NAMALWA (cell line): ENCODE results near the gene RHNO1.
A peak's percentile ranks its signal among the peaks of the same experiment; 100 is the strongest.
"Not testable (repeated sequence)": the region's sequence is repeated elsewhere in the genome, so short reads cannot be mapped to it uniquely, and the experiment has no call there.

ENCODE experiments used
- DNase-seq: peaks from one replicate; pipeline ENCODE4 v3.0.0-alpha.2; 2015; ENCODE audit warnings: low spot score

RHNO1 gene

DNA sequence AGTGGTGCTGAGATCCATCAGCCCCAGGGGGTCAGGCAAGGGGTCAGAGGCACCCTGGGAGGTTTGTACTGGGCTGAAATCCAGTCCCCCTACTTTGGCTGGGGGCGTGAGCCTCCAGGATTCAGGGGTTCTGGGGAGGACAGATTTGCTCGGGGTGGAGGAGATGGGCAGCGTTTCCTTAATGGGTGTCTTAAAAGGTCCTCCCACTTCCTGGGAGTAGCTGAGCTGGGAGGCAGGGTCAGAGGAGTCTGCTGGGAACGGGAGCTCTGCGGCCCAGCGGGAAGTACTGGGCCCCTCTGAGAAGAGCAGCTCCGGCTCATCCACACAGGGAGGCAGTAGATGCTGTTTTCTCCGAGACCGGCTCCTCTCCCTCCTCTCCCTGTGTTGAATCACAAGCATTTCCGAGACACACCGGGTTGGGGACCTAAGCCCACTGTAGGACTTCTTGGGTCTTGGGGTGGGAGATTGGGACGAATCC is 18.0 kb upstream of the RHNO1 start:
- DNase-seq = no peak

DNA sequence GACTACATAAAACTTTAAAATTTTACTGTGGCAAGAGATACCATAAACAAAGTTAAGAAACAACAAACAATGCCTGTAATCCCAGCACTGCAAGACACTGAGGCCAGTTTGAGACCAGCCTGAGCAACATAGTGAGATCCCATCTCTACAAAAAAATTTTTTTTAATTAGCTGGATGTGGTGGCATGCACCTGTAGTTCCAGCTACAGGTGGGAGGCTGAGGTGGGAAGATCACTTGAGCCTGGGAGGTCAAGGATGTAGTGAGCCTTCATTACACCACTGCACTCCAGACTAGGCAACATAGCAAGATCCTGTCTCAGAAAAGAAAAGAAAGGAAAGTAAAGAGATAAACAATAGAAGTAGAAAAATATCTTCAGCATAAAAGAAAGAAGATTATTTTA is 16.9 kb upstream of the RHNO1 start:
- no peak for DNase-seq

DNA sequence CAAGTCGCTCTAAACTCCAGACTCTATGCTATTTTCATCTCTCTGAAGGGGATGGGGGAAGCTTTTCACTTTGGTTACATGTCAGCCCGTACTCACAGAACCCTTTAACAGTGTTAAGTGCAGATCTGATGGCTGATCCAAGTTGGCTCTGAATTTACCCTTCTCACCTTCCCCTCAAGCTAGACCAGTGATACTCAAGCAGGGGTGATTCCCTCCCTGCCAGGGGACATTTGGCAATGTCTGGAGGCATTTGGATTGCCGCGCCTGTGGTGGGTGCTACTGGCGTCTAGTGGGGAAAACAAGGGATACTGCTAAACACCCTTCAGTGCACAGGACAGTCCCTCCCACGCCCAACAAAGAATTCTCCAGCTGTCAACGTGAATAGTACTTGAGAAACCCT is 14.1 kb upstream of the RHNO1 start:
- DNase-seq = no peak

DNA sequence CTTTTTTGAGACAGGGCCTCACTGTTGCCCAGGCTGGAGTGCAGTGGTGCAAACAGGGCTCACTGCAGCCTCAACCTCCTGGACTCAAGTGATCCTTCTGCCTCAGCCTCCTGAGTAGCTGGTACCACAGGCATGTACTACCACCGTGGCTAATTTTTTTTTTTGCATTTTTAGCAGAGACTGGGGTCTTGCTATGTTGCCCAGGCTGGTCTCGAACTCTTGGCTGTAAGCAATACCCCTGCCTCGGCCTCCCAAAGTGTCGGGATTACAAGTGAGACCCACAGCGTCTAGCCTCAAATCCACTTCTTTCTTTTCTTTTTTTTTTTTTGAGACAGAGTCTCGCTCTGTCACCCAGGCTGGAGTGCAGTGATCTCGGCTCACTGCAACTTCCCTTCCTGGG is 13.6 kb upstream of the RHNO1 start:
- DNase-seq = not testable (repeated sequence)

DNA sequence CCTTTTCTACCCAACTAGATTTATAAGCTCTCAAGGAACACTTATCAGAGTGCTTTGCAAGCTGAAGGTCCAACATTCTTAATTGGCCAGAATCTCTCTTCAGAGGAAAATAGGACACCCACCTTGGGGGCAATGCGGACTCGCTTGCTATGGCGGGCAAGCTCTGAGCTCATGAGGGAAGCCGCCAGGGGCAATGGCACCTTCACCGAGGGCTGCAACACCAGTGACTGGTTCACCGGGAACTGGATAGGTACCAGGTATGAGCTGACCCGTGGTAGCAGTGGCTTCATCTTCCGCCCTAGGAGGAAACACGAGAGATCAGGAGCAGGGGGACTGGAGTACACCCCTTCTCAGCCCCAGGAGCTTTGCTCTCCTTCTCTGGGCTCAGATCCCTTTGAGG is 12.8 kb upstream of the RHNO1 start:
- no peak for DNase-seq

DNA sequence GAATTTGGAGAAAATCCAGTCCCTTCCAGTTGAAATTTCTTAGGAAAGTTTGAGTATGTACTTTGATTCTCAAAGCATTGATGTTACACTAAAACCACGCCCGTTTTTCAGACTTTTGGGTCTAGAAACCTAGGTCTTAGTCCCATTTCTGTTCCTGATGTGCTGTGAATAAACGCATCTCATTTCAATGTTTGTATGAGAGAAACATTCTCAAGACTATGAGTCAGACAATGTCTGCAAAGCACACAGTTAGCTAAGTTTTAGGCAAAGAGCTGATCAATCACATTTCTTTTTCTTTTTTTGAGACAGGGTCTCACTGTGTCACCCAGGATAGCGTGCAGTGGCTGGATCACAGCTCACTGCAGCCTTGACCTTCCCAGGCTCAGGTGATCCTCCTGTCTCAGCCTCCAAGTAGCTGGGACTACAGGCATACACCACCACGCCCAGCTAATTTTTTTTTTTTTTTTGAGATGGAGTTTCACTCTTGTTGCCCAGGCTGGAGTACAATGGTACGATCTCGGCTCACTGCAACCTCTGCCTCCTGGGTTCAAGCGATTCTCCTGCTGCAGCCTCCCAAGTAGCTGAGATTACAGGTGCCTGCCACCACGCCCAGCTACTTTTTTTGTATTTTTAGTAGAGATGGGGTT is 7.9 kb upstream of the RHNO1 start:
- not testable (repeated sequence) for DNase-seq

DNA sequence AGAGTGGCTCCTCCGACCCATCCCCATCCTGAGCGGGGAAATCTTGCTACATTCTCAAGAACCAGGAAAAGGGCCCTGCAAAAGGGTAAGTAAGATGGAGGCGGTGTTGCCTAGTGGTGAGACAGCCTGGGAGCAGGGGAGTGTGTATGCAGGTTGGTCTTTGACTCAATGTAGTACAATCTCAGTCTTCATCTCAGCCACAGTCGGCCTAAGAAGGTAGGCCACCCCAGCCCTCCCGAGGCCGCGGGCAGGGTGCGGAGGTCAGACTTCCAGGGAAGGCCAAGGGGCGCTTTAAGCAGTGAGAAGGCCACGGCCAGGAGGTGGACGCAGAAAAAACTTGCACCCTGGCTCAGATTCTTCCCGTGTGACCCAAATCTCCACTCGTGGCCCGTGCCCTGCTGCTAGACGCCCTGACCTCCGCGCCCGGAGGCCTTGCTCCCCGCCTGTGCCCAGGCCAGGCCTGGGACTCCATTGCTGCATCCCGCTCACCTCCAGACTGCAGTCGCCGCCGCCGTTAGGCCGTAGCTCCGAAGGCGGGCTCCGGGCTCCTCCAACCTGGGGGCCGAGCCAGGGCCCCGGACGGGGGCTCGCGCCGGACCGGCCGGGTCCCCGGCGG is 484 bp upstream of the RHNO1 start:
- peak; percentile 57 for DNase-seq

DNA sequence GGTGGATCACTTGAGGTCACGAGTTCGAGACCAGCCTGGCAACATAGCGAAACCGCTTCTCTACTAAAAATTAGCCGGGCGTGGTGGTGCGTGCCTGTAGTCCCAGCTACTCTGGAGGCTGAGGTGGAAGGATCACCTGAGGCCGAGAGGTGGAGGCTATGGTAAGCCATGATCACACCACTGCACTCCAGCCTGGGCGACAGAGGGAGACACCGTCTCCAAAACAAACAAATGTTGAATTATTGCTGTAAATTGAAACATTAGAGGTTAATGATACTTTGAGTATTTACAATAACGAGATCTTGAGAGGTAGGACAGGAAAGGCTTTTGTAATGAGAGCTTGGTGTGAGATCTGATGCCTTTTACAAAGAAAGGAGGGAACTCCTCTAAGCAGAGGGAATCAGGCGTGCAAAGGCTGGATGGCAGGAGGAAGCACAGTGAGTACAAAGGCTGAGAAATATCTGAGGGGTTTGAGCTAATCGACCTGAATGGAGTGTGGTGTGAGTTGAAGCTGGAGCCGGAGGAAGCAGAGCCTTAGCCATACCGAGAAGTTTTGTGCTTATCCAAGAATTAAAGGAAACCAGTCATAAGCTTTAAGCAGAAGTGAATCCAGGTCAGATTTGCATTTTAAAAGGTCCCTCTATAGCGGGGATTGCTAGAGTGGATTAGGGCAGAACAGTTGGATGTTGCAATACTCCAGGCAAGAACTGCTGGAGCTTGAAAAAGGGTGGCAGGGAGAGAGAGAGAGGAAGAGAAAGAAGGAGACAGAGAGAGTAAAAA is 1.1 kb downstream of the RHNO1 start:
- DNase-seq = peak; percentile 82

DNA sequence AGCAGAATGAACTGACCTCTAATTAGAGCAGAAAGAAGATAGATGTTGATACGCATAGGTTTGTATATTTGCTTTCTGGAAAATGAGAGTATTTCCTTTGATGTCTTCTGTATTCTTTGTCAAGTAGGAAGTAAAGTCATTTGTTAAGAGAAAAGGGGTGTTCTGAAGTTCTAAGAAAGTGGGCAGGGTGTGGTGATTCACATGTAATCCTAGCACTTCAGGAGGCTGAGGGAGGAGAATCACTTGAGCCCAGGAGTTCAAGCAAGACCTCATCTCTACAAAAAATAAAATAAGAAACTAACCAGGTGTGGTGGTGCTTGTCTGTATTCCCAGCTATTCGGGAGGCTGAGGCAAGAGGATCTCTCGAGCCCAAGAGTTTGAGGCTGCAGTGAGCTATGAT is 2.8 kb downstream of the RHNO1 start:
- DNase-seq = no peak

DNA sequence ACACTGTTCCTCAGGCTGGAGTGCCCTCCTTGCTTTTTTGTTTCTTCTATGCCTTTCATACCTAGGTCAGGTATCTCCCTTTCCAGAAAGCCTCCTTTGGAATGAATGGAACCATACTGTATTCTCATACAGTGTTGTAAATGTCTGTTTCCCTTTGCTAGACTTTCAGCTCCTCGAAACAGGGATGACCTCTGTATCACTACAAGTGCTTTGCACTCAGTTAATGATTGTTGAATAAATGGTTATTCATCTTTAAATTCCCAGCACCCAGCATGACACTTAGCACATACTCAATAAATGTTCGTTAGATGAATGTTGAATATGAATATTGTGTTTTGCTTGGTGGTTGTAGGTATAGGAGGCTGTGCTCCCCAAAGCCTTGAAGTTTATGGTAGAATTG is 7.8 kb downstream of the RHNO1 start:
- DNase-seq = peak; percentile 25

DNA sequence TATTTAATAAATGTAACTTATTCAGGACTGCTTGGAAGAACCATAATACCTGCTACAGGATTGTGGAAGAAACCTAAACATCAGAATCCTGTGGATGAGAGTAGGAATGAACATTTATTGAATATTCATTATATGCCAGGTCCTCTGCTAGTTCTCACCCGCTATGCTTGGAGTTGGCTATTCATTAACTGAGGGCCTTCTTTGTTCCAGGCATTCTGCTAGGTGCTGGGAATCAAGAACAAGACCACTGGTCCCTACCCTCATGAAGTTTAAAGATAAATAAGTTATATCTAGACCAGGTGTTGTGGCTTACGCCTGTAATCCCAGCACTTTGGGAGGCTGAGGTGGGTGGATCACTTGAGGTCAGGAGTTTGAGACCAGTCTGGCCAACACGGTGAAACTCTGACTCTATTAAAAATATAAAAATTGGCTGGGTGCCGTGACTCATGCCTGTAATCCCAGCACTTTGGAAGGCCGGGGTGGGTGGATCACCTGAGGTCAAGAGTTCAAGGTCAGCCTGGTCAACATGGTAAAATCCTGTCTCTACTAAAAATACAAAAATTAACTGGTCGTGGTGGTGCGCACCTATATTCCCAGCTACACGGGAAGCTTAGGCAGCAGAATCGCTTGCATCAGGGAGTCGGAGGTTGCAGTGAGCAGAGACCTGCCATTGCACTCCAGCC is 9.9 kb downstream of the RHNO1 start:
- DNase-seq = no peak

DNA sequence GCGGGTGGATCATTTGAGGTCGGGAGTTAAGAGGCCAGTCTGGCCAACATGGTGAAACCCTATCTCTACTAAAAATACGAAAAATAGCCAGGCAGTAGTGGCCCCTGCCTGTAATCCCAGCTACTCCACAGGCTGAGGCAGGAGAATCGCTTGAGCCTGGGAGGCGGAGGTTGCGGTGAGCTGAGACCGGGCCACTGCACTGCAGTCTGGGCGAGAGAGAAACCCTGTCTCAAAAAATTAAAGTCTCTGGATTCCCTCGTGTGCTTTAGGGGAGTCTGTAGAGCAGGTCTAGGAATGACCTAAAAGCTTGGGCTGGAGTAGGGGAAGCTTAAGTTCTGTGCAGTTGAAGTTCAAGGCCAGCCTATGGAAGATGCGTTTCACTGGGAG is 13.0 kb downstream of the RHNO1 start:
- DNase-seq = no peak

DNA sequence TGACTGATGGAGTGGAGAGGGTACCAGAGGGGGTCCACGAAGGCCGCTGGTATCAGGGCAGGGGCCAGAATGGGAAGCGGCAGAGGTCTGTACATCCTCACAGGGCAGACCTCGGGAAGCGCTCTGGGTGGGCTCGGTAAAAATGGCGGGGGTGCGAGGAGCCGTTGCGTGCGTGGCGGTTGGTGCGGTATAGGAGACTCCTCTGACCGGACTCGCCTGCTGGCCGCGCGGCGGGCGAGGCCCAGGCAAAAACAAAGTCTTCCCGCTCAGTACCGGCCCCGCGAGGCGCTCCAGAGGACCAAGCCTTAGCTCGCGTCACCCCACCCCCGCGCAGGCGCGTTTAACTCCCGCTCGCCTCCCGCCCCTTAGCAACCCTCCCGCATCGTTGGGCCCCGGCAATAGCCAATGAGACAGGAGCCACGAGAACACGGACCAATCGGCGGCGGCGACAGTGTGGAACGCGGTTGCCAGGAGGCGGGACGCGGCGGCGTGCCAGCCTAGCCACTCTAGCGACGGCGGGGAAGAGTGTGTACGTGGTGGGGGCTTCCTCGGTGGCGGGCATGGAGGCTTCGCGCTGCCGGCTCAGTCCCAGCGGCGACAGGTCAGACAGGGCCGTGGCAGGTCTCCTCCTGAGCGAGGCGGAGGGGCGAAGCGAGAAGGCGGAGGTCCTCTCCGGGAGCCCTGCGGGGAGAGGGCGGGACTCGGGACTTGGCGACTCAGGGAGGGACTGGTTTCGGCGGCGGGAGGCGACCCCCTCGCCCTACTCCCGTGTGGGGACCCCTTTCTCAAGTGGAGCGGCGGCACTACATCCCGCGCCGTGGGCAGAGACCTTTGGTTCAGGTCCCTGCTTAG is 13.6 kb downstream of the RHNO1 start, which contains the start of gene TULP3:
Gene TULP3, plus strand, starts transcription at position 504 of the 852 bp plus-strand sequence. Its CDS starts 57 bp downstream, at position 561.
- peak; percentile 99 for DNase-seq

DNA sequence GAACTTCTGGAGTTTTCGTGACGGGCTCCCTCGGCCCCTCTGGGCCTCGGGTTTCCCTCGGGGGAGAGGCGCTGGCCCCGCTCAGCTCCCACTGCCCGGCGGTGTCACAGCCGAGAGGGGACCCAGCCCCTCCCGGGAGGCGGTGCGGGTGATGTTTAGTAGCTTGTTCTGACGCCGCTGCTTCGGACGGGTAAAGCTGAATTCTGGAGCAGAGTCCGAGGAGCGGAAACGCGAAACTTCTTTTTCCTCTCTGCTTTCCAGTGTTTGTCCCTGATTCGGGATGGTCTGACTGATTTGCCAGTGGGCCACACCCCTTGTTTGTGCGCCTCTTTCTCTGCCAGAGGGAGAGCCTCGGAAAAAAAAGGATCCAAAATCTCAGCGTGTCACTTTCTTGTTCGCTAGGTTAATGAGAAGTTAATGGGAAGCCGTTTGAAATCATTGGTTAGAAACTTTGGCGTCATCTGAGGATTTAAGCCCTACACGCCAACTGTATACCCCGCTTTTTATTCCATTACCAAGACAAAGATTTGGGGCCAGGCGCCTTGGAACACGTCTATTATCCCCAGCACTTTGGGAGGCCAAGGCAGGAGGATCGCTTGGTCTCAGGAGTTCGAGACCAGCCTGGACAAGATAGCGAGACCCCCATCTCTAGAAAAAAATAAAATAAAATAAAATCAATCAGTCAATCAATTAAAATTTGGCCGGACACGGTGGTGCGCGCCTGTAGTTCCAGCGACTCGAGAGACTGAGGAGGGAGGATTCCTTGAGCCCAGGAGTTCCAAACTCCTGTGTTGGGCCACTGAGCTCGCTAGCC is 14.4 kb downstream of the RHNO1 start:
- DNase-seq = peak; percentile 46

DNA sequence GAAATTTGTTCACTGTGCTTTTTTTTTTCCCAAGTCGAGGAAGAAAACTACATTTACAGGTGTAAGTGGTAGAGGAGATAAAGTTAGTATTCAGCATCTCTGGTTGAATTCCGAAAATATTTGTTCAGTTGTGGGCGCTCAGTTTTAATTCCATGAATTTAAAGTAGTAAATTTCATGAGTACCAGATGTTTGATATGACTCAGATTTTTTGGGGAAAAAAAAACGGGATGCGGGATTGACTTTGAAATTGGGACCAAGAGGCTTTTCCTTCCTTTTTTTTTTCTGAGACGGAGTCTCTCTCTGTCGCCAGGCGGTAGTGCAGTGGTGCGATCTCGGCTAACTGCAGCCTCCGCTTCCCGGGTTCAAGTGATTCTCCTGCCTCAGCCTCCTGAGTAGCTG is 15.2 kb downstream of the RHNO1 start:
- DNase-seq = no peak

DNA sequence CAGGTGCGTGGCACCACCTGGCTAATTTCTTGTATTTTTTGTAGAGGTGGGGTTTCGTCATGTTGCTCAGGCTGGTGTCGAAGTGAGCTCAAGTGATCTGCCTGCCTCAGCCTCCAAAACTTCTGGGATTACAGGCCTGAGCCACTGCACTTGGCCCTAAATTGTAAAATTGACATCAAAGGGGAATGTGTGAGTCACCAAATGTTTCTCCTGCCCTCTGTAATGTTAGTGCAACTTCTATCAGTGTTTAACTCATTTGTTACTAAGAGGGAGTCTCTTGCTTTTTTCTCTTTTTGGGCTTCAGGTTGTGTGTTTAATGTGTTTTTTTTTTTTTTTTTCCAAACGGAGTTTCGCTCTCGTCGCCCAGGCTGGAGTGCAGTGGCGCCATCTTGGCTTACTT is 16.0 kb downstream of the RHNO1 start:
- no peak for DNase-seq

DNA sequence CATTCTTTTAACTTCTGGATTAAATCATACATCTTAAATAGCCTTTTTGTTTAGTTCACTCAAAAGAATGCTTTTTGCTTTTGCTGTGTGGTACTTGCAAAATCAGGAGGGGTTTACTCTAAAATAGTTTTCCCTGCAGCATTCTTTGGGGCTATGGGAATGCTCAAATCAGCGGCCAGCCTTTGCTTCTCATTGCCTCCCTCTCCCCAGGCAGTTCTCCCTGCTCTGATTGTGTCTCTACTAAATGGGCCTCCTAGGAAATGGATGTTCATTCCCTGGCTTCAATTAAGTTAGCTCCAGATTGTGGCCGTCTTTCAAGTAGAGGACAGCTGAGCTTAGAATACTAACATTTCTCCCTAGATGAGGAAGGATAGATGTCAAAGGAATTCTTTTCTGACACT is 18.0 kb downstream of the RHNO1 start:
- DNase-seq = no peak

DNA sequence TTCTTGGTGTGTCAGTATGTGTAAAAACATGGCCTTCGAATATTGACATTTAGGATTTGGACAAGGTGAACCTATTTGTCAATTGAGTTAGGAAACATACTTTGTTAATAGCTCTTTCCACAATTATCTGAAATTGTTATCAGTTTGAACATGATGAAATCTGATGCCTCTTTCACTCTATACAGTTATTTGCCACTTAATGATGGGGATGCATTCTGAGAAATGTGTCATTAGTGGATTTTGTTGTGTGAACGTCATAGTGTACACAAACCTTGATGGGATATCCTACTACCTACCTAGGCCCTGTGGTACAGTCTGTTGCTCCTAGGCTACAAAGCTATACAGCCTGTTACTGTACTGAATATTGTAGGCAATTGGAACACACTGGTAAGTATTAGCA is 18.5 kb downstream of the RHNO1 start:
- no peak for DNase-seq

DNA sequence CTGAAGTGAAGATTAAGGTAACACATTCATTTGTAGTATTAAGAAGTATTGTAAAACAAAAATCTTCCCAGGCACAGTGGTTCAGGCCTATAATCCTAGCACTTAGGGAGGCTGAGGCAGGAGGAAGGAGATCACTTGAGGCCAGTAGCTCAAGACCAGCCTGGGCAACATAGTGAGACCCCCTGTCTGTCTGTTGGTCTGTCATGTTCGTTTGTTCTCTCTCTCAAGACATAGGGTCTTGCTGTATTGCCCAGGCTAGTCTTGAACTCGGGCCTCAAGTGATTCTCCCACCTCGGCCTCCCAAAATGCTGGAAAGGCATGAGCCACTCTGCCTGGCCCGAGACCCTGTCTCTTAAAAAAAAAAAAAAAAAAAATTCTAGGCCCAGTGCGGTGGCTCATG is 20.4 kb downstream of the RHNO1 start:
- no peak for DNase-seq

DNA sequence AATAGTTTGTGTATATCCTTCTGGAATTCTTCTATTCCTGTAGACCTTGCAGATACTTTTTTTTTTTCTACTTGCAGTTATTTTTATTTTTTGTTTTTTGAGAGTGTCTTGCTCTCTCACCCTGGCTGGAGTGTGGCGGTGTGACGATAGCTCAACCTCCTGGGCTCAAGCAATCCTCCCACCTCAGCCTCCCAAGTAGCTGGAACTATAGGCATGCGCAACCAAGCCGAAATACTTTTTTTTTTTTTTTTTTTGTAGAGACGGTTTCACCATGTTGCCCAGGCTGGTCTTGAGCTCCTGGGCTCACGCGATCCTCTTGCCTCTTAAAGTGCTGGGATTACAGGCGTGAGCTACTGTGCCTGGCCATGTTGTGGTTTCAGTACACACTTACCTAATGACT is 23.6 kb downstream of the RHNO1 start:
- DNase-seq = no peak
